Measurements from ENCODE around the gene LSMEM2.

Gene LSMEM2

GRCh38 chr3:50238549-50239026 is 40.3 kb upstream of the LSMEM2 start:
- no peaks in the 10 kb centered on the region for H3K9me3 Mint-ChIP-seq
- TF ChIP-seq CTCF (IDR thresholded peaks at IDR 0.05; ENCODE audit: unreplicated experiment in 3 of 3) = no peak
- no peaks in the 10 kb centered on the region for H3K27me3 Mint-ChIP-seq (ENCODE audit: low read depth)
- H3K4me3 Mint-ChIP-seq = peak overlapping the region; percentile 98 to 99 (median 99)
- peak overlapping the region; percentile 84 to 98 (median 96) for H3K27ac Mint-ChIP-seq
- H3K4me1 Mint-ChIP-seq = peaks cover 47% of the 10 kb centered on the region
- H3K36me3 Mint-ChIP-seq (ENCODE audit: low read depth) = peaks cover 3% of the 10 kb centered on the region

GRCh38 chr3:50239649-50240048 is 39.2 kb upstream of the LSMEM2 start:
- Mint-ChIP-seq H3K27ac (peak overlapping the region; percentile 56 to 80 (median 63)), H3K9me3 (no peaks in the 10 kb centered on the region), H3K4me3 (peak overlapping the region; percentile 74 to 99 (median 98)), H3K27me3 (ENCODE audit: low read depth) (no peaks in the 10 kb centered on the region), H3K36me3 (ENCODE audit: low read depth) (peaks cover 3% of the 10 kb centered on the region), H3K4me1 (peaks cover 46% of the 10 kb centered on the region)
- TF ChIP-seq CTCF (IDR thresholded peaks at IDR 0.05; ENCODE audit: unreplicated experiment in 3 of 3) = no peak

GRCh38 chr3:50241163-50241562 is 37.7 kb upstream of the LSMEM2 start:
- peak overlapping the region; percentile 15 to 72 (median 68) for H3K4me3 Mint-ChIP-seq
- peak overlapping the region; percentile 78 to 91 (median 90) for H3K27ac Mint-ChIP-seq
- H3K9me3 Mint-ChIP-seq = no peaks in the 10 kb centered on the region
- H3K4me1 Mint-ChIP-seq = peaks cover 52% of the 10 kb centered on the region
- no peaks in the 10 kb centered on the region for H3K27me3 Mint-ChIP-seq (ENCODE audit: low read depth)
- TF ChIP-seq CTCF (IDR thresholded peaks at IDR 0.05; ENCODE audit: unreplicated experiment in 3 of 3) = no peak
- H3K36me3 Mint-ChIP-seq (ENCODE audit: low read depth) = peaks cover 3% of the 10 kb centered on the region

DNA sequence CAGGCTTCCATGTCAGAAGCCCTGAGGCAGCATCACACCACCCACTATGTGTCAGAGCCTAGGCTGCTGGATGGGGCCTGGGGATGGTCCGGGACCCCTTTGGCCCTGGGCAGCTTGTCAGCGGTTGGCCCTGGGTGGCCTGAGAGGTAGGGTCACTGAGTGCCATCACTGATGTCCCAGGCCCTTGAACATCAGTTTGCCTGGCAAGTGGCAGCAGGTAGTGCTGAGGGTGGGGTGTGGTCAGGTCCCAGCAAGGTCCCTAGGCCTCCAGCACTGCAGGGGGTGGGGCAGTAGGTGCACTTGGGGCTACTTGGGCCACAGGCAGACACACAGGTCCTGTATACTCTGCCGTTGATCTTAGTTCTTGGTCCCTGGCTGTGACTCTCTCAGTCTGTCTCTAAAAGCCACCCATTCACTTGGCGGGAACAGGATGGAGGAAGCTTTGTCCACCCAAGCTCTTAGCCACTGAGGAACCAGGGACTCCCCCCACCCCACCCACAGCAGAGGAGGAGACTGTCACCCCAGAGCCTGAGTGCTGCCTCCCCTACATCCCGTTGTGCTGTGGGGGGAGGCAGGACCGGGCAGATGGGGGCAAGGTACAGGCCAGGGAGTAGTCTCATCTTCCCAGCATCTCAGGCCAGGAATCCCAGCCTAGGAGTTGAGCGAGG is 37.0 kb upstream of the LSMEM2 start:
- peaks cover 59% of the 10 kb centered on the region for H3K4me1 Mint-ChIP-seq
- no peak for TF ChIP-seq CTCF (IDR thresholded peaks at IDR 0.05; ENCODE audit: unreplicated experiment in 3 of 3)
- H3K27me3 Mint-ChIP-seq (ENCODE audit: low read depth) = no peaks in the 10 kb centered on the region
- H3K9me3 Mint-ChIP-seq = no peaks in the 10 kb centered on the region
- peak overlapping the region; percentile 78 to 91 (median 90) for H3K27ac Mint-ChIP-seq
- H3K4me3 Mint-ChIP-seq = no peak overlapping the region
- peaks cover 3% of the 10 kb centered on the region for H3K36me3 Mint-ChIP-seq (ENCODE audit: low read depth)

DNA sequence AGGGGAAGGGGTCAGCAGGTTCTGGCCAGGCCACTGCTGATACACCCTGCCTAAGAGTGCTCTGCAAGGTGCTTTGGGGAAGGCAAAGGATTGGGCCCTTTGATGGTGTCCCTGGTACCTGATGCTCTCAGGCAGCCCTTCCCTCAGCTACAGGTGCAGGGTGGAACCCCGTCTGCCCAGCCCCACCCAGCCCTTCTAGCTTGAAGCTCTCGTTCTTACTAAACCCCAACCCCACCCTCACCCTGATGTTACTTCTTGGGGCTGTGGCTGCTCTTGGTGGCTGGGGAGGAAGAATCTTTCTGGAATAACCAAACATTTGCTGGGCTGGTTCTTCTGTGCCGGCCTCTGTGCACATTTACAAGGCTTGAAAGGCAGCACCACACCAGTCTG is 36.5 kb upstream of the LSMEM2 start:
- H3K9me3 Mint-ChIP-seq = no peaks in the 10 kb centered on the region
- peak overlapping the region; percentile 88 to 95 (median 91) for H3K27ac Mint-ChIP-seq
- no peaks in the 10 kb centered on the region for H3K27me3 Mint-ChIP-seq (ENCODE audit: low read depth)
- TF ChIP-seq CTCF (IDR thresholded peaks at IDR 0.05; ENCODE audit: unreplicated experiment in 3 of 3) = no peak
- H3K36me3 Mint-ChIP-seq (ENCODE audit: low read depth) = peaks cover 3% of the 10 kb centered on the region
- peak overlapping the region in 1 of 3 experiments; percentile 30 for H3K4me3 Mint-ChIP-seq
- H3K4me1 Mint-ChIP-seq = peaks cover 60% of the 10 kb centered on the region

All from nephron (organoid).